Jurkat, Clone E6-1 (cell line): ENCODE data around the gene PRDM16.

Source experiments
- DNase-seq: peaks from one replicate; pipeline ENCODE4 v3.0.0-alpha.2; 2011; ENCODE audit warnings: low read depth, low spot score
- H3K4me3 ChIP-seq: 2 replicates; pipeline ENCODE4 v1.5.1; 2011; ENCODE audit warnings: mild to moderate bottlenecking, low read length, control low read depth, moderate library complexity

The PRDM16 gene

GRCh38 chr1:3465935-3466321, 396.9 kb downstream of the PRDM16 start:
- no peak overlapping the region for H3K4me3 ChIP-seq
- DNase-seq, result no peak

DNA sequence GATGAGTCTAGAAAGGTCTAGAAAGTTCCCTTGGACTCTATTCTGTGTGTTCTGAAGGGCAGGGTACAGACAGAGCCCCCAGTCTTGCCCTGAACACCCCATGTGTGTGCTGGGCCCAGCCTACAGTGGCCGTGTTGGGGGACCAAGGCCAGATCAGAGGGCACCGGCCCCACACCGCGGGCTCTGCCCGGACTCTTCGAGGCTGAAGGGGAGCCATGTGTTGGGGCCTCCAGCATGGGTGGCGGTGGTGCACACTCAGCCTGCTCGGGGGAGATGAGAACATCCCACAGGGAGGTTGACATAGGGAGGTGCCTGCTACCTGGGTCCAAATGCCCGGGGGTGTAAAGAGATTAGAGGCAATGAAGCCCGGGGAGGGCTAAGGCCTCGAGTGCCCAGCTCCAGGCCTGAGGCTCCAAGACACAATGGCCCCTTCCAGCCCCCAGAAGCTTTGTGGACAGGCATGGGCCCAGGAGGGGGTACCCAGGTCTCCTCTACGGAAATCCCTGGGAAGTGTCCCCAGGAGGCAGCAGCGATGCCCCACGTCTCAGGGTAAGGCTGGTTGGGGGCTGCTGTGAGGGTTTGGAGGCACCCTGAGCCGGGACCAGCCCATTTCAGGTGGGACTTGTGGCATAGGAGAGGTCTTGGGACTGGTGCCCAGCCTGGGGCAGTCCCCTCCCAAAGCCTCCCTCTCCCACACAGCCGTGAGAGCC, 397.5 kb downstream of the PRDM16 start:
- no peak for DNase-seq
- no peak overlapping the region for H3K4me3 ChIP-seq

- H3K4me3 ChIP-seq, result no peak overlapping the region
- no peak for DNase-seq
Measured at GRCh38 chr1:3467096-3468036, 398.4 kb downstream of the PRDM16 start.

DNA sequence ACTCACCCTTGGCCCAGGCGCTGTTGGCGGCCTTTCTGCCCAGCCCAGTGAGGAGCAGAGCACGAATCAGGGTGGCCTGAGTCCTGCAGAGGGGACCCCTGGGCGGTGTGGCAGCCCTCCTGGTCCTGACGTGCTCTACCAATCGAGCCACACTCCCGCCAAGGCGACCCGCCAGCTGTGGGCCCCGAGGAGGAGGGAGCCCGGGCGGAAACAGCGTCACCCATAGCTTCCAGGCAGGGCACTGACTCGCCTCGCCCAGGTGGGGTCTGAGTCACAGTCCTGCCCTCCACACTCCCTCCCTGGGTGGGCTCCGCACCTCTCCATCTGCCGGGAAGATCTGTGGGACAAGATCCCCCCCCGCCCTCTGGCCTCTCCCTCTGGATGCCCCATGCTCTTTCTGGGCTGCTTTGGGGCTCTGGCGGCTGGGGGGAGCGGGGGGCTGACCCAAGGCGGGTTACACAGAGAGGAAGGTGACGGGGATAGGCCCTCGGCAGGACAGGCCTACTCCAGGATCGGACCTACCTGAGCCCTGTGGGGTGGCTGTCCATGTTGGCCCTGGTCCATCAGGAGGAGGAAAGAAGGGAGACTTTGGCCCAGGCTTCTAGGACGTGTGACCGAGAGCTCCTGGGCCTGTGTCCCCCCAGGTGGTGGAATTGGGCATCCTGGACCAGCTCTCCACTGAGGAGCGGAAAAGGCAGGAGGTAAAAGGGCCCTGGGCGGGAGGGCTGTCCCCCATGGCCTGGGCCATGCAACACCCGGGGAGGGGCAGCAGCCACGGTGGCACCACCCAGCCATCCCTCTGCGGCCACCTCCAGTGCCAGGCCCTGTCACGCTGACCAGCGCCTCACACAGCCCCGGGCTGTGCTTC, 399.5 kb downstream of the PRDM16 start:
- no peak overlapping the region for H3K4me3 ChIP-seq
- no peak for DNase-seq

GRCh38 chr1:3469104-3469848, 400.3 kb downstream of the PRDM16 start:
- H3K4me3 ChIP-seq, result no peak overlapping the region
- no peak for DNase-seq

- no peak for DNase-seq
- H3K4me3 ChIP-seq, result no peak overlapping the region
Measured at GRCh38 chr1:3469849-3470649, 401.0 kb downstream of the PRDM16 start.

- H3K4me3 ChIP-seq, result no peak overlapping the region
- no peak for DNase-seq
Measured at GRCh38 chr1:3470650-3471355, 401.8 kb downstream of the PRDM16 start.

DNA sequence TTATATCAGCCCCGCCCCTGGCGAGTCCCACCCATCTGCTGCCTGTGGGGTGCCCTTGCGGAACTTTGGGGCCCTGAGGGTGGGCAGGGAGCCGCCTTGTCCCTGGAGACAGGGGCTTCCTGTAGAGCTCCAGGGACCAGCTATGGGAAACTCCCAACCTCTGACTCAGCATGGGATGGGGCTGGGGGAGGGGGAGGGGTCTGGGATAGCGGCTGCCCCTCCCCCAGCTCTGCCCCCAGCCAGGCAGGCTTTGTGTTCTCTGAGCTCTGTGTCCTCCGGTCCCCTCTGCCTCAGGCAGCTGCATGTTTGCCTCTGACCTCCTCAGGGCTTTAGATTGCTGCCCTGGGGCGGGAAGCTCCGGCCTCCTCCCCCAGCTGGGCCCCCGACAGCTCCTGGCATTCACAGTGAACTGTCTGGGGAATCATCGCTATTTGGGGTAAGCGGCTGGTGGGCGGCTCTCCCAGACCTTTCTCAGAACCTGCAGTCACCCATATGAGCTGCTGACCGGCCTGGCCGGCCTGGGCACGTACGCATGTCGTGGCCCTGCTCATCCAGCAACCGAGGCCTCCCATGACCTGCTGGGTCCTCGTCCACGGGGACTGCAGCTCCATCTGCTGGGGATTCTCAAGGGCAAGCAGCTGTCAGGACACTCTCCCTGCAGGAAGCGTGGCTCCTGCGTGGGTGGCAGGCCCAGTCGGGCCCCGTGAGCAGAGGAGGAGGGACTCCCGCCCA, 402.5 kb downstream of the PRDM16 start:
- no peak for DNase-seq
- H3K4me3 ChIP-seq, result no peak overlapping the region

- DNase-seq, result no peak
- H3K4me3 ChIP-seq, result no peak overlapping the region
Measured at GRCh38 chr1:3472088-3472850, 403.3 kb downstream of the PRDM16 start.

GRCh38 chr1:3472906-3473305, 403.9 kb downstream of the PRDM16 start:
- H3K4me3 ChIP-seq, result no peak overlapping the region
- no peak for DNase-seq

DNA sequence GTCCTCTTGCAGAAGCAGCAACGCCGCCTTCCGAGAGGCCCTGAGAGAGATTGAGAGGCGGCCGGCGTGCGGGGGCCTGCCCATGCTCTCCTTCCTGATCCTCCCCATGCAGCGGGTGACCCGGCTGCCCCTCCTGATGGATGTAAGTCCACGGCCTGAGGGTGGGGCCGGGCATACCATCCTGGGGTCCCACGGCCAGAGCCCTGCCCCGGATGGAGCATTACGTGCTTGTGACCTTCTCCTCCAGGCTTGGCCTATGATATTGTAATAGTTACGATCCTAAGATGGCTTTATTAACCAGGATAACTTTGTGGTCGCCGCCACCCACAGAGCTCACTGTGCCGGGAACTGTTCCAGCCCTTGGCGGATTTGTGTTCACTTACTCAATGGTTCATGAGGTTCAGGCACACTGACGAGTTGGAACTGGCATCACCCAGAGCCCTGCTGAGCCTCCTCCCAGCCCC, 404.4 kb downstream of the PRDM16 start:
- no peak for DNase-seq

DNA sequence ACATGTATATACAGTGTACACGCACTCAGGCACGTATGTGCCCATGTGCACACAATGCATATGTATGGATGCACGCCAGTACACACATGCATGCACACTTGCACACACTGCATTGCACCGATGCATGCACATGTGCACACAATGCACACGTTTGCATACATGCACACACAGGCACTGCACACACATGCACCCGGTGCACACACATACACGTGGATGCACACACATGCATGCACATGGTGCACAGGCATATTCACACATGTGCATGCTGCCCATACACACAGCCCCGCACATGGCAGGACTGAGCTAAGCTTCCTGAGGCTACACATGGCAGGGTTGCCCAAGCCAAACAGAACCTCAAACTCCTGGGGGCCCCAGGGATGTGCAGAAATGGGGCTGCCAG, 405.0 kb downstream of the PRDM16 start:
- no peak for DNase-seq
- H3K4me3 ChIP-seq, result no peak overlapping the region

More for the DNA sequence above, 404.4 kb downstream of the PRDM16 start:
- no peak overlapping the region for H3K4me3 ChIP-seq

DNA sequence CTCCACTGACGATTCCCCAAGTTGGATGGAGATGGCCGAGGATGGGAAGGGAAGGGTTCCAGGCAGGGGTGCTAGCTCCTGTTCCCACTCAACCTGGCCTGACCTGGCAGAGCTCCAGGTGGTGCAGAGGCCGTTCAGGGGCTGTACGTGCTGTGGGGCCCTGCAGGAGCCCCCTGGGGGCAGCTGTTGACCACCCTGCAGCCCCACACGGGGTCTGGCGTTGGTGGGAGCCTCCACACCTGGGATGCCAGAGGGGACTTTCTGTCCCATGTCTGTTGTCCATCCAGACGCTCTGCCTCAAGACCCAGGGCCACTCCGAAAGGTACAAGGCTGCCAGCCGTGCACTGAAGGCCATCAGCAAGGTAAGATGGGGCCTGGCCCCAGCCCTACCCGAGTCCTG, 405.4 kb downstream of the PRDM16 start:
- H3K4me3 ChIP-seq, result no peak overlapping the region
- no peak for DNase-seq

DNA sequence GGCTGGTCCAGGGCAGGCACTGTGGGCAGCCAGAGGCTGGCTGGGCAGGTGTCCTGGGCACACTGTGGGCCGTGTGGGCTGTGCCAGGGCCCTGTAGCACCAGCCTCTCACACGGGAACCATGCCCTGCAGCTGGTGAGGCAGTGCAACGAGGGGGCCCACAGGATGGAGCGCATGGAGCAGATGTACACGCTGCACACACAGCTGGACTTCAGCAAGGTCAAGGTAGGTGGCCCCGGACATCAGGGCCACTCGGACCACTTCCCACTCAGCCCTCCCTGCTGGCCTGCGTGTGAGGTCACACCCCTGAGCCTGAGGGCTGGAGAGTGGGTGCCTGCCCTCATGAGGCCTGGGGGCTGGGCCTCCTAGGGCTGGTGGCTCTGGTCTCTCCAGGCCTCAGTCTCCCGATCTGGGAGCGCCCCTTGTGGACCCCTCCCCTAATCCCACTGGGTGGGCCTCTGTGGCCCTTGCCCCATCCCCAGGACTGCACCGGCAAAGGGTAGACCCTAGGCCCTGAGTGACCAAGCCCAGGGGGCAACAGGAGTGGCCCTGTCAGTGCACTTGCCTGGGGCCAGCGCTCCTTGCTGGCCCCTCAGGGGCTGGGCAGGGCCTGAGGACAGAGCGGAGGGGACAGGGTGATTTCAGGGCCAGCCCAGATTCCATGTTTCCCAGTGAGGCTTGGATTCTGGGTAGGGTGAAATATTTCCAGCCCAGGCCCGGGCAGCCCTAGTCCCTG, 407.0 kb downstream of the PRDM16 start:
- H3K4me3 ChIP-seq, result no peak overlapping the region
- DNase-seq, result no peak

- no peak for DNase-seq
- H3K4me3 ChIP-seq, result no peak overlapping the region
Measured at GRCh38 chr1:3476666-3477065, 407.7 kb downstream of the PRDM16 start.
